Panc1 (cell line): ENCODE results near the gene FAM50A. TPM values are rescaled to one million over a fixed set of nuclear protein-coding genes. Genes with fewer than 3 reads are reported as not detected.

ENCODE experiments used
- ATAC-seq: fragments of 200-7000 bp; cut with Tn5 transposase; 2 replicates; pipeline ENCODE4 v1.9.1; 2020; ENCODE audit warnings: mild to moderate bottlenecking, moderate library complexity
- BruUV-seq: library from RNA; stranded (reverse); fragments of 400-500 nt; replicated peaks from 2 replicates; lab custom pipeline; 2021; lab: Mats Ljungman, UMichigan
- CTCF ChIA-PET: fragments of 300-600 bp; sonication (Branson Sonifier 250); formaldehyde crosslinking; loops from one replicate; lab custom pipeline; 2022; ENCODE audit warnings: antibody characterized with exemption; lab: Charles Lee
- POLR2A ChIA-PET: fragments of 300-600 bp; sonication (Branson Sonifier 250); formaldehyde crosslinking; loops from one replicate; lab custom pipeline; 2022; ENCODE audit warnings: antibody characterized with exemption; lab: Charles Lee
- DNase-seq: peaks from one replicate; pipeline ENCODE4 v3.0.0-alpha.2; 2010; ENCODE audit warnings: low read depth, low spot score
- H3K27ac ChIP-seq: 2 replicates; pipeline ENCODE4 v1.5.1; 2011; ENCODE audit warnings: mild to moderate bottlenecking, low read length, inconsistent platforms
- H3K27me3 ChIP-seq: fragments of 200-500 bp; sonication (Bioruptor generic); 2 replicates; pipeline ENCODE4 v1.6.0; 2014; ENCODE audit warnings: low read length, inconsistent platforms; ENCODE audit not compliant: control insufficient read depth, insufficient read depth
- H3K36me3 ChIP-seq: fragments of 200-500 bp; sonication (Bioruptor generic); 2 replicates; pipeline ENCODE4 v1.5.1; 2014; ENCODE audit warnings: inconsistent platforms, mild to moderate bottlenecking, low read length, moderate library complexity; ENCODE audit not compliant: control insufficient read depth, insufficient read depth
- H3K4me1 ChIP-seq: 2 replicates; pipeline ENCODE4 v1.5.1; 2011; ENCODE audit warnings: inconsistent platforms, mild to moderate bottlenecking, low read length, moderate library complexity; ENCODE audit not compliant: control insufficient read depth, insufficient read depth
- H3K4me3 ChIP-seq, 2 experiments: 2 replicates each; pipeline ENCODE4 v1.5.1; 2011 to 2012; ENCODE audit warnings: low read depth in 2 of 2, low read length in 2 of 2, mild to moderate bottlenecking in 2 of 2, inconsistent platforms in 1 of 2, moderate library complexity in 1 of 2
- H3K9me3 ChIP-seq: fragments of 200-500 bp; sonication (Bioruptor generic); 2 replicates; pipeline ENCODE4 v1.5.1; 2014; ENCODE audit warnings: low read depth, mild to moderate bottlenecking, inconsistent platforms, low read length, moderate library complexity; ENCODE audit not compliant: control insufficient read depth, insufficient read depth
- CTCF ChIP-seq: fragments of 450-650 bp; IDR thresholded peaks from 2 replicates; pipeline ENCODE4 v1.5.1; 2017; ENCODE audit warnings: mild to moderate bottlenecking
- POLR2AphosphoS5 ChIP-seq: IDR thresholded peaks from 2 replicates; pipeline ENCODE4 v1.6.1; 2012; ENCODE audit warnings: mild to moderate bottlenecking, low read depth, low read length, moderate library complexity
- REST ChIP-seq, 2 experiments: IDR thresholded peaks; 2 replicates each; pipeline ENCODE4 v1.6.1; 2011 to 2012; ENCODE audit warnings: low read depth in 2 of 2, control low read depth in 1 of 2, low read length in 1 of 2, mild to moderate bottlenecking in 1 of 2, moderate library complexity in 1 of 2; ENCODE audit not compliant: insufficient read depth in 1 of 2
- SIN3A ChIP-seq: IDR thresholded peaks from 2 replicates; pipeline ENCODE4 v1.6.1; 2012; ENCODE audit warnings: low read depth, mild to moderate bottlenecking, low read length, moderate library complexity, borderline replicate concordance; ENCODE audit not compliant: insufficient read depth
- TCF7L2 ChIP-seq: IDR thresholded peaks from 2 replicates; pipeline ENCODE4 v1.6.1; 2011; ENCODE audit warnings: mild to moderate bottlenecking, low read depth, low read length, inconsistent platforms
- in situ Hi-C: cut with HindIII; loops from 2 replicates; pipeline ENCODE4 v1.10.0; 2016; ENCODE audit warnings: low sequenced_read_pairs, low pct_unique_long_range_greater_than_20kb
- intact Hi-C: fragments of 100-400 bp; cut with micrococcal nuclease; formaldehyde crosslinking; loops from one replicate; pipeline ENCODE4 v1.10.0; 2022; ENCODE audit not compliant: unreplicated experiment
- total RNA-seq: library from RNA; stranded (reverse); gene quantifications from one replicate; pipeline ENCODE4 v1.2.1, GENCODE V29; 2021; ENCODE audit not compliant: unreplicated experiment

The FAM50A gene
- total RNA-seq, 1 experiment from 2014 or later = 225 TPM

GRCh38 chrX:154467556-154467955 lies 23.6 kb downstream of the FAM50A start:
- Histone ChIP-seq H3K9me3 (no peaks in the 10 kb centered on the region), H3K4me3 (no peak overlapping the region), H3K4me1 (no peaks in the 10 kb centered on the region), H3K36me3 (no peaks in the 10 kb centered on the region), H3K27ac (no peak overlapping the region), H3K27me3 (no peaks in the 10 kb centered on the region)
- ChIA-PET CTCF (no interaction called here), POLR2A (no interaction called here)
- BruUV-seq = no TSS peak
- intact Hi-C loops (no loop called here), in situ Hi-C loops (no loop called here)
- ATAC-seq (no peak), DNase-seq (no peak)
- TF ChIP-seq POLR2AphosphoS5 = no peak
- no peak for TF ChIP-seq CTCF
- no peak for TF ChIP-seq REST (IDR thresholded peaks at IDR 0.05; ENCODE audit: insufficient read depth in 1 of 2, low read depth in 2 of 2, low read length in 1 of 2)
- TF ChIP-seq SIN3A = no peak
- TF ChIP-seq TCF7L2 = no peak

GRCh38 chrX:154468217-154468616 lies 24.3 kb downstream of the FAM50A start:
- no peaks in the 10 kb centered on the region for H3K36me3 ChIP-seq
- H3K9me3 ChIP-seq = no peaks in the 10 kb centered on the region
- no peak for ATAC-seq
- intact Hi-C loops (no loop called here), in situ Hi-C loops (no loop called here)
- no peak overlapping the region for H3K27ac ChIP-seq
- TF ChIP-seq SIN3A (no peak), TCF7L2 (no peak), REST (IDR thresholded peaks at IDR 0.05; ENCODE audit: insufficient read depth in 1 of 2, low read depth in 2 of 2, low read length in 1 of 2) (no peak), POLR2AphosphoS5 (no peak), CTCF (no peak)
- no peaks in the 10 kb centered on the region for H3K4me1 ChIP-seq
- ChIA-PET CTCF (no interaction called here), POLR2A (no interaction called here)
- no peak overlapping the region for H3K4me3 ChIP-seq
- no TSS peak for BruUV-seq
- no peaks in the 10 kb centered on the region for H3K27me3 ChIP-seq
- no peak for DNase-seq
